GM20431 (cell line): ENCODE data around the gene SRCAP.

ENCODE experiments used
- in situ Hi-C: fragments of 300-500 bp; cut with MseI, MboI; formaldehyde crosslinking; loops from one replicate; pipeline ENCODE4 v1.15.0; 2020; ENCODE audit warnings: low sequenced_read_pairs; ENCODE audit not compliant: unreplicated experiment

The SRCAP gene

DNA sequence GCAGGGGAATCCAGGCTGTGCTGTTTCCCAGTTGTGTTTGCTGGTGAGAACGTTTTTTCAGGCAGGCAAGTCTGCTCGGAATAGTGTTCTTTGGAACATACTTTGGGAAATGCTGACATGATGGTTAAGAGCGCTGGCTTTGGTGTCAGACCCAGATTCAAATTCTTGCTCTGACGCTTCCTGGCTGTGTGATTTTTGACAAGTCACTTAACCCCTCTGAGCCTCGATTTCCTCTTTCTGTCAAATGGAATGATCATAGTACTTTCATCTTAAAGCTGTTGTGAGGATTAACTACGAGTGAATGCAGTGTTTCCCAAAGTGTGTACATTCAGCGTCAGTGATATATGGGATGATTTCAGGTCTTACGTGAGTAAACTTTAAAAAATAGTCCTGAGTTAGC, 35.9 kb upstream of the SRCAP start:
- in situ Hi-C loops: no loop called here

DNA sequence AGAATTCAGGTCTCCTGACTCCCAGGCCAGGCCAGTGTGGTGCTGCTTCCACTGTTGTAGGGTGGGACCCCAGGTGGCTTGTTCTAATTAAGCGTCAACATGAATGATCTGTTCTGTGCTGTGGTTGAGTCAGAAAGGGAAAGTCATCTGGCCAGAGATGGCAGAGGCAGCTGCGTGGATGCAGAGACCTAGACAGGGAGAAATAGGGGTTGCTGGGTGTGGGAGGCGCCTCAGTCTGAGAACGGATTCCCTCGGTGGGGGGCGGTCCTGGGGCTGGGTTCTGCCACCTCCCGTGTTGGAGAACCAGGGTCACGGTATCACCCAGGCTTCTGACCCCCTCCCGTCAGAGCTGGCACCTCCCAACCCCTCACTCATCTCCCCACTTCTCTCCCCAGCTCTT, 35.2 kb upstream of the SRCAP start:
- in situ Hi-C loops: no loop called here

- in situ Hi-C loops: no loop called here
Measured at GRCh38 chr16:30664616-30665109, 34.3 kb upstream of the SRCAP start.

DNA sequence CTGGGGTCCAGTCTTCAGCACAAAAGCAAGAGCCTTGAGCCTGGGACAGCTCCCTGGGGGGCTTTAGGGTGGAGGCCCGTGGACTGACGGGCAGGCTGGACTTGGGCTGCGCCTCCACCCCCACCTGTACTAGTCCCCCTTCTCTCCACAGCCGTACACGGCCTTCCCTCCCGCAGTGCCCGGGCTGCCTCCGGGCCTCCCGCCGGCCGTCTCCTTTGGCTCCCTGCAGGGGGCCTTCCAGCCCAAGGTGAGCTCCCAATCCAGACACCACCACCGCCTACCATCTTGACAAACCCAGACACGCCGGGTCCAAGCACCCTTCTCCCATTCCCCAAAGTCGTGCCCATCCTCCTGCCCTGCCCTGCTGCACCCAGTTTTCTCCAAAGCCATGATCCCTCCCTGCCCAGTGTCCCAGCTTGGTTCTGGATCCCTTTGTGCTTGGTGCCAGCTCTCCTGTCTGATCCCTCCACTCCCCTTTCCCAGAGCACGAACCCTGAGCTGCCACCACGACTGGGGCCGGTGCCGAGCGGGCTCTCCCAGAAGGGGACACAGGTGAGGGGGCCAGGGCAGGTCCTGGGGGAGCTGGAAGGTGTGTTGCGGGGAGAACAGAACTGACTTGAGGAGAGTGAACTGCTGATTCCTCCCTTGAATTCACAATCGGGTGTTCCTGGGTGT, 33.7 kb upstream of the SRCAP start:
- in situ Hi-C loops: no loop called here

DNA sequence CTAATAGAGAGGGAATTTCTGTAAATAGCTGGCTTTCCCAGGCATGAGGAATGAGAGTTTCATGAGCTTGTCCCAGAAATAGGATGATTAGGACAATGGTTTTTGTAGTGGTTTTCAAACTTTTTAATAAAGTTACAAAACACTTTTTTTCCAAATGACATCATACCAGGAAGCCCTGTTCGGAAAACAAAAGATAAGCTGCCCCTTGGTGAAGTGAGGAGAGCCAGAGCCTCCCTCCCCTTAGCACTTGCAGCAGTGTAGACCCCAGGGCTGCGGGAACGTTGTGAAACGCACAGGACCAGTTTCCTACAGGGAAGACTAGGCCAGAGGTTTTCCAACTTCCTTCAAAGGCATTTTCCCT, 33.2 kb upstream of the SRCAP start:
- in situ Hi-C loops: no loop called here

GRCh38 chr16:30666681-30667080, 32.3 kb upstream of the SRCAP start:
- in situ Hi-C loops: no loop called here

GRCh38 chr16:30667361-30667905, 31.5 kb upstream of the SRCAP start:
- in situ Hi-C loops: no loop called here

- in situ Hi-C loops: no loop called here
Measured at GRCh38 chr16:30668393-30668792, 30.6 kb upstream of the SRCAP start.

DNA sequence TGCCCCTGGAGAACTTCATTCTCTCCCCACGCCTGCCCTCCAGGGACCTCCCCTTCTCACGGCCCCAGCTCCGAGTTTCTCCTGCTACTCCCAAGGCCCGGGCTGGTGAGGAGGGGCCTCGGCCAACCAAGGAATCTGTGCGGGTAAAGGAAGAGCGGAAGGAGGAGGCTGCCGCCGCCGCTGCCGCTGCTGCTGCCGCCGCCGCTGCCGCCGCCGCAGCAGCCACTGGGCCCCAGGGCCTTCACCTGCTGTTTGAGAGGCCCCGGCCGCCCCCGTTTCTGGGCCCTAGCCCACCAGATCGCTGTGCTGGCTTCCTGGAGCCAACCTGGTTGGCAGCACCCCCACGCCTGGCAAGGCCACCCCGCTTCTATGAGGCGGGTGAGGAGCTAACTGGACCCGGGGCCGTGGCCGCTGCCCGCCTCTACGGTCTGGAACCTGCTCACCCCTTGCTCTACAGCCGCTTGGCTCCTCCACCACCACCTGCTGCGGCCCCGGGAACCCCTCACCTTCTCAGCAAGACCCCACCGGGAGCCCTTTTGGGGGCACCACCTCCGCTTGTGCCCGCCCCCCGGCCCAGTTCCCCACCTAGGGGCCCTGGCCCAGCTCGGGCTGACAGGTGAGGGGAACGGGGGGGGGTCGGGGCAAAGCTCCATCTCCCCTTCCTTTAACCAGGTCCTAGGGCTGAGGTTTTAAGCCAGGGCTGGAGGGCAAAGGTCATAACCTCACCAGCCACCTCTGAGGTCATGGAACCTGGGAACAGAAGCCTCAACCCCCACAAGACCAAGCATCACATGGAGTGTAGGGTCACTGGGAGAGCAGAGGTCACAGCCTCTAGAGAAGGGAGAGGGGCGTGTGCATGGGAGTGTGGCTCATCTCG, 29.7 kb upstream of the SRCAP start:
- in situ Hi-C loops: no loop called here

DNA sequence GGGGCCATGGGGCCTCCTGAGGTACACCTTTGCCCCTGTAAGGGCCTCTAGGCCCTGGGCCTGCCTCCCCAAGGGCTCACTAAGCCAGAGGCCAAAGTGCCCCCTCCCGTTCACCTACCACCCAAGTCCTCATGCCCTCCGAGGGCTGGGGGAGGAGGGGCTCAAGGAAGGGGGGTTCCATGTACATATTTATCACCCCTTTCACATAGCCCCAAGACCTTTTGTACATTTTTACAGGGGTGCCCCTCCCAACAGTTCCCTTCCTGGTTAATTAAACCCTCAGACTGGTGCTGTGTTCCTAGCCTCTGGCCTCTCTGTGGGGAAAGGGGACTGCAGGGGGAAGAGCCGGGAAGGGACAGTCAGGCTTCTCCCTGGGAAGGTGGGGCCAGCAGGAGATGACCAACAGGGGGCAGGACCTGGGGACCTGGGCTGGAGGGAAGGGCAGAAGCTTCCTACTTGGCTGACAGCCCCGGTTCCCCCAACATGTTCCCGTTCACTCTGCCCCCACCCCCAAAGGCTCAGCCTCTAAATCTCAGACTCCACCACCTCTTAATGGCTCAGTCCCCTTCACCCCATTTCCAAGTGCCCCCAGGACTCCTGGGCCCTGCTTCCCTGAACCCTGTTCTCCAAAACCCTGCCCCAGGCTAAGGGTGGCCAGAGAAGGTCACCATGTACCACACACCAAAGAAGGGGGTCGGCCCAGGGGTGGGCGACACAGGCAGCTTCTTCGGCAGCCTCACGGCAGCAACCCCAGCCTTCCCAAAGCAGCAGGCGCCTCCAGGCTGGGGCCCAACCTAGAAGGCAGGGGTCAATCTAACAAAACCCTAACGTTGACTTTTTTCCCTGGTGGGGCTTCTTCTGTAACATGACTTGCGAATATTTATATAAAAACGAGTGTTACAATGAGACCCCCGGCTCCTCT, 28.8 kb upstream of the SRCAP start:
- in situ Hi-C loops: no loop called here

- in situ Hi-C loops: no loop called here
Measured at GRCh38 chr16:30675143-30675542, 23.8 kb upstream of the SRCAP start.

DNA sequence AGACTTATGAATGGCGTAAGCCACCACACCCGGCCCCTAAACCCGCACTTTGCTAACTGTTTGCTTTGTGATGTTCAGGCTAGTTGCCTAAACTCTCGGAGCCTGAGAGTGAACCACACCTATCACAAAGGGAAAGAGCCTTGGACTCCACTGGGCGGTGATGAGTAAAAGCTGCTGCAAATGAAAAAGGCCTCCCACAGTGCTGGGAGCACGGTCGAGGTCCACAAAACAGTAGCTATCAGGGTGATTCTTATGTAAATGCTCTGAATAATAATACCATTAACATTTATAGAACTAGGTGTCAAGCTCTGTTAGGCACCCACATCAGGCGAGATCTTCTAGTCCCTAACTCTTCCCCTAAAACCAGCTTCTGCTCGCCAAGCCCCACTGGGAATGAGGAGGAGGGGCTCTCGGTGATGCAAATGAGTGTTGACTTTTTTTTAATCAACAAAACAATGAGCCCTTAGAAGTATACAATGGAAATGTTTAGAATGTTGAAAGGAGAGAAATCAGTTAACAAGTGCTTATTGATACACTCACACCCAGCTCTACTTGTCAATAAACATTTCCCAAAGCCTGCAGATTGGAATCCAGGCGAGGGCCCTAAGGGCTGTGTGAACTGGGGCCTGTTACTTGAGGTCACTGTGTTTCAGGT, 20.9 kb upstream of the SRCAP start:
- in situ Hi-C loops: no loop called here

- in situ Hi-C loops: no loop called here
Measured at GRCh38 chr16:30678586-30678970, 20.4 kb upstream of the SRCAP start.

GRCh38 chr16:30680326-30680725, 18.6 kb upstream of the SRCAP start:
- in situ Hi-C loops: no loop called here

- in situ Hi-C loops: no loop called here
Measured at GRCh38 chr16:30688701-30689100, 10.3 kb upstream of the SRCAP start.

GRCh38 chr16:30691907-30692306, 7.1 kb upstream of the SRCAP start:
- in situ Hi-C loops: no loop called here

DNA sequence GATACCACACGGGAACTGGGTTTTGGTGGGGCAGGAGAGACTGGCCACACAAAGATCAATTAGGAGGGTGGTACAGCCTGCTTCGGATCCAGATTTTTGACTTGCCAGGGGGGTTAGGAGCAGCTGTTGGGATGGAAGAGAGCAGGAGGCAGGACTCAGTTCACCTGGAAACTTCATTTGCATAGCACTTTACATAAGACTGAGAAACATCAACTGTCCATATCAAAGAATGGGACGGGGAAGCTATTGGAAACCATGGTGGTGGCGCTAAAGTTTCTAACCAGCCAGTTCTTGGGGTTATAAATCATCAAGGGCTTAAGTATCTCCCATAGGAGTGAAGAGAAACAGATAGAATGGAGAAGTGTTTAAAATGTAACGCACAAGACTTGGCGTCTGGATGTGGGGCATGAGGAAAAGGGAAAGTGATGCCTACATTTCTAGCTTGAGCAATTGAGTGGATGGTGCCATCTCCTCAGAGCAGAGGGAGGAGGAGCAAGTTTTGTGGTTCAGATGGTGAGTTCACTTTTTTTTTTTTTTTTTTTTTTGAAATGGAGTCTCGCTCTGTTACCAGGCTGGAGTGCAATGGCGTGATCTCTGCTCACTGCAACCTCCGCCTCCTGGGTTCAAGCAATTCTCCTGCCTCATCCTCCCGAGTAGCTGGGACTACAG, 6.4 kb upstream of the SRCAP start:
- in situ Hi-C loops: no loop called here

DNA sequence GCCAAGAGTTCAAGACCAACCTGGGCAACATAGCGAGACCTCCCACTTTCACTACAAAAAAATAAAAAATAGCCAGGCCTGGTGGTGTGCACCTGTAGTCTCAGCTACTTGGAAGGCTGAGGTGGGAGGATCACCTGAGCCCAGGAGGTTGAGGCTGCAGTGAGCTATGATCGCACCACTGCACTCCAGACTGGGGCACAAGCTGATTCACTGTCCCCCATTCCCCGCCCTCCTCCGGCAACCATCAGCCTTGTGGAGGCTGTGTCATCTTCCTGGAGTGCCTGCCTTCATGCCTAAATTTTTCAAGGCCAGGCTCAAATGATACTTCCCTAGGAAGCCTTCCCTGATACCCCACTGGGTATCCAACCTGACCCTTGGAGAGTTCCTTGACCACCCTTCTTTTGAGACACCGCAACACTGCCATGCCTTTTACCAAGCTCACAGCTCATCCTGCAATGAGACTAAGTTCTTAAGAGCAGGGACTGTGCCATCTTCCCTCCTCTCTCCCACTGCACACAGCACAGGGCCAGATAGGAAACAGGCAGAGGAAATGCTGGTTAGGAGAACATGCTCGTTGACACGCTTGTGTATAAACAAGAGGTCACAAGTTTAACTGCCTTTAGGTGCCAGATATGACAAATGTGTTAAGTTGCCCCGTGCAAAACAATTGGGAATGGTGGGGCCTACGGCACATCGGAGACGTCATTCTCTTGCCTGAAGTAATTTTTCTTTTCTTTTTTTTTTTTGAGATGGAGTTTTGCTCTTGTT, 3.9 kb upstream of the SRCAP start:
- in situ Hi-C loops: no loop called here
